ENCODE measurements around the gene MVB12A. TPM values are rescaled to one million over a fixed set of nuclear protein-coding genes. Genes with fewer than 3 reads are reported as not detected.

MVB12A gene
- total RNA-seq, 2 donors from 2014 or later: 25.3 to 103 TPM

DNA sequence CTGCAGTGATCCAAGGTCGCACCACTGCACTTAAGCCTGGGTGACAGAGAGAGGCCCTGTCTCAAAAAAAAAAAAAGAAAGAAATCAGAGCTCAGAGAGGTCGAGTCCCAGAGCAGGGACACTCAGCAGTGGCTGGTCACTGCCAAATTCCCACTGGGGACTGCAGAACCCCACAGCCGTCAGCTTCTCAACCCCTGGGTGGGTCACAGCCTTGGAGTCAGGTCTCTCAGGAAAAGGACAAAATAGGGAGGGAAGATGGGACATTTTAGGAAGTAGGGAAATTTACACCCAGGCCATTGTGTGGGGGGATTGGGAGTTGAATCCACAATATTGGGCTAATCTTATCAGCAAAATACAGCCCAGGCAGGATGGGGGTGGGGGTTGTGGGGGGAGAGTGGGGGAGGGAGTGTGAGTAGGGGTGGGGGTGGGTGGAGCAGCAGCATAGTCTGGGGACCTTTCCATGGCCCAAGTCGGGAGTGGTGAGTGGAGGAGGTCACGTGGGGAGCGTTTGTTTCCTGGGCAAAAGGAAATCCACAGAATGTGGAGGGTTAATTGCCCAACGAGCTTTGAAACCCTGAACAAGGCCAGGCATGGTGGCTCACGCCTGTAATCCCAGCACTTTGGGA lies 20.8 kb upstream of the MVB12A start:
- H3K27me3 ChIP-seq (replicated peaks; ENCODE audit: insufficient read depth): no peaks in the 10 kb centered on the region
- DNase-seq (ENCODE audit: low spot score) (no peak), ATAC-seq (ENCODE audit: insufficient number of reproducible peaks, low FRiP score, low read depth) (no peak)
- no peaks in the 10 kb centered on the region for H3K9me3 ChIP-seq
- H3K36me3 ChIP-seq: no peaks in the 10 kb centered on the region
- H3K4me3 ChIP-seq: no peak overlapping the region
- no peak for TF ChIP-seq CTCF (IDR thresholded peaks at IDR 0.05)
- peaks cover 1 to 6% of the 10 kb centered on the region in 2 donors for H3K4me1 ChIP-seq (ENCODE audit: control insufficient read depth in 1 of 2, low read depth in 2 of 2)
- H3K27ac ChIP-seq: no peak overlapping the region

GRCh38 chr19:17401628-17402027 lies 18.2 kb upstream of the MVB12A start:
- Histone ChIP-seq H3K4me1 (ENCODE audit: control insufficient read depth in 1 of 2, low read depth in 2 of 2) (peaks cover 15 to 30% of the 10 kb centered on the region in 2 donors), H3K27me3 (replicated peaks; ENCODE audit: insufficient read depth) (no peaks in the 10 kb centered on the region), H3K27ac (no peak overlapping the region), H3K4me3 (no peak overlapping the region), H3K9me3 (no peaks in the 10 kb centered on the region), H3K36me3 (no peaks in the 10 kb centered on the region)
- TF ChIP-seq CTCF (IDR thresholded peaks at IDR 0.05): no peak
- DNase-seq (ENCODE audit: low spot score) (no peak), ATAC-seq (ENCODE audit: insufficient number of reproducible peaks, low FRiP score, low read depth) (no peak)

DNA sequence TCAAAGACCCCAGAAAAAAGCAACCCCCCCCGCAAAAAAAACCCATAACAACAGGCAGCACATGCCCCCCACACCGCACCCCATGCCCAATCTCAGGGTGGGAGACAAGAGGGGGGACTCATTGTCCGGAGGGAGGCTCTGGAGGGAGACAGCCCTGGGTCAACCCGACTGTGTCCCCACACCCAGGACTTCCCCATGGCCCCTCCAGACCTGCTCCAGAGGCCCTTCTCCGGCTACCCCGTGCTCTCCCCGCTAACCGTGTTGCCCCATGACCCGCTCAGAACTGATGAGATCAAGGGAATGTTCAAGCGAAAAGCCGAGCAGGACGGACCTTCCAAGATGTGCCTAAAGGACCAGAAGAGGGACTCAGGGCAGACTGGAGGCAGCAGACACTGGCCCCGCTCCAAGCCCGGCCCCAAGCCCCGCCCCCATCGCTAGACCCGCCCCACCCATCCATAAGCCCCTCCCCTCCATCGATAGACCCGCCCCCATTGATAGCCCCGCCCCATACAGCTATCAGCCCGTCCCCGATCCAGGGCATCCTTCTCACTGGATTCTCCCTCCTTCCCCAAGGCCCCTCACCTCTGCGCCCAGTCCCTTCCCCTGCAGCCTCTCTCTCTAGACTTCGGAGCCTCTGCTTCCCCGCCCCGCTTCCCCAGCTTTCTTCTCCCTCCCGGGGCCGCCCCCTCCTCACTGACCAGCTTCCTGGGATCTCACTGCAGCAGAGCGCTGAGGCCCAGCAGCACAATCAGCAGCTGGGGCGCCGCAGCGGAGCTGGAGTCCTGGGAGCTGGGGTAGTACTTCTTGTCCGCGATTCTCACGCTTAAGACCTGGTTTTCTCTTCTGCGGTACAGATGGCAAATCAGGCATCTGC lies 16.6 kb upstream of the MVB12A start:
- ATAC-seq (ENCODE audit: insufficient number of reproducible peaks, low FRiP score, low read depth): no peak
- H3K9me3 ChIP-seq: no peaks in the 10 kb centered on the region
- TF ChIP-seq CTCF (IDR thresholded peaks at IDR 0.05): no peak

GRCh38 chr19:17404015-17404414 lies 15.8 kb upstream of the MVB12A start:
- Histone ChIP-seq H3K4me3 (peak overlapping the region; percentile 70), H3K36me3 (no peaks in the 10 kb centered on the region), H3K27me3 (replicated peaks; ENCODE audit: insufficient read depth) (no peaks in the 10 kb centered on the region), H3K27ac (no peak overlapping the region), H3K4me1 (ENCODE audit: control insufficient read depth in 1 of 2, low read depth in 2 of 2) (peaks cover 22 to 35% of the 10 kb centered on the region in 2 donors), H3K9me3 (no peaks in the 10 kb centered on the region)
- ATAC-seq (ENCODE audit: insufficient number of reproducible peaks, low FRiP score, low read depth) (no peak), DNase-seq (ENCODE audit: low spot score) (no peak)
- TF ChIP-seq CTCF (IDR thresholded peaks at IDR 0.05): no peak

More for the DNA sequence above, 16.6 kb upstream of the MVB12A start:
- Histone ChIP-seq H3K4me1 (ENCODE audit: control insufficient read depth in 1 of 2, low read depth in 2 of 2) (peaks cover 22 to 35% of the 10 kb centered on the region in 2 donors), H3K4me3 (peak overlapping the region; percentile 70), H3K27ac (no peak overlapping the region), H3K36me3 (no peaks in the 10 kb centered on the region), H3K27me3 (replicated peaks; ENCODE audit: insufficient read depth) (no peaks in the 10 kb centered on the region)
- no peak for DNase-seq (ENCODE audit: low spot score)

- ATAC-seq (ENCODE audit: insufficient number of reproducible peaks, low FRiP score, low read depth) (no peak), DNase-seq (ENCODE audit: low spot score) (no peak)
- no peaks in the 10 kb centered on the region for H3K27me3 ChIP-seq (replicated peaks; ENCODE audit: insufficient read depth)
- H3K4me3 ChIP-seq: peak overlapping the region; percentile 70
- TF ChIP-seq CTCF (IDR thresholded peaks at IDR 0.05): no peak
- H3K36me3 ChIP-seq: no peaks in the 10 kb centered on the region
- H3K9me3 ChIP-seq: no peaks in the 10 kb centered on the region
- peak overlapping the region; percentile 39 to 64 for H3K27ac ChIP-seq
- H3K4me1 ChIP-seq (ENCODE audit: control insufficient read depth in 1 of 2, low read depth in 2 of 2): peaks cover 22 to 35% of the 10 kb centered on the region in 2 donors
Observed at GRCh38 chr19:17404621-17405249, 15.1 kb upstream of the MVB12A start.

All from thoracic aorta (tissue), 2 donors.